ENCODE measurements around the gene OR14I1.
"Not testable (repeated sequence)": the region's sequence is repeated elsewhere in the genome, so short reads cannot be mapped to it uniquely, and the experiment has no call there.

Gene OR14I1

GRCh38 chr1:248681651-248682050 is 20.9 kb downstream of the OR14I1 start:
- no peak for DNase-seq

DNA sequence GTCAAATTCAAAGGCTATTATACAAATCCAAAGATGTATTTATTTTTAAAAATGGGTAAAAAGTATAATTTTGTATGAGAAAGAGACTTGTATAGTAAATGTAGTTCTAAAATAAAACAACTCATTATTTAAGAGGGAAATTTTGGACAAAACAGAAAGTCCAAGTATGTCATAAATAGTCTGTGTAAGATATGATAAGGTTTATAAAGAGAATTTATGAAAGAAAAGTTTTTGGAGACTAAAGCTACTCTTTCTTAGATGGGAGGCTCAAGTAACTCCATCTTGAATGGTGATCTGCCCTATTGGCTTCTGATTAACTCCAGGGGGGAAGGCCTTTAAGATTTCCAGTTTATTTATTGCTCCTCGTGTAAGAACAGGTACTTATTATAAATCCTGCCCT is 32.6 kb downstream of the OR14I1 start:
- DNase-seq, result no peak

GRCh38 chr1:248663453-248664328 is 38.9 kb downstream of the OR14I1 start:
- DNase-seq, result not testable (repeated sequence)

DNA sequence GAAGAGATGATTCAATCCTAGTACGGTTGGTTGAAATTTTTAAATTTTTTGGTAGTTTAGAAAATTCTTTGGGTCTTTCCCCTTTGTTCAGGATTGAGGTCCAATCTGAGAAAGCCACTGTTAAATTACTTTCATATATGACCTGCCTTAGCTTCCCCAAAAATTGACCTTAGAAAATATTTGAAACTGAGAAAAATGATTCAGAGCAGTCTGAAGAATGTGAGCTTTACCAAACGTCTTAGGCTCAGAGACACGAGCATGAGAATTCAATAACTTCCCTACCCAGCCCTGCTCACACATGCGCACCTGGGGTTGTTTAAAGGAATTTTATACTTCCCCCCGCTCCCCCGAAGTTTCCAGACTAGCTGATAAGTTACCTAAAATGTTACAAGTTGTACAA is 45.8 kb downstream of the OR14I1 start:
- not testable (repeated sequence) for DNase-seq

GRCh38 chr1:248655354-248655753 is 47.2 kb downstream of the OR14I1 start, which contains the start of gene OR2T27:
Gene OR2T27, minus strand, starts transcription at chr1:248655528. Its CDS starts 4,644 bp downstream, at chr1:248650884.
- not testable (repeated sequence) for DNase-seq

Data from GF-D8 (cell line).